GM21528 (cell line): ENCODE measurements around the gene ZDHHC22.
"Not testable (repeated sequence)": the region's sequence is repeated elsewhere in the genome, so short reads cannot be mapped to it uniquely, and the experiment has no call there.

Experiments used
- ATAC-seq: cut with Tn5 transposase; IDR thresholded peaks from one replicate; pipeline ENCODE4 v1.9.1; 2021; ENCODE audit warnings: mild to moderate bottlenecking, moderate library complexity; ENCODE audit not compliant: unreplicated experiment, low FRiP score

Gene ZDHHC22

GRCh38 chr14:77141214-77142004 is at the start of gene ZDHHC22:
Gene ZDHHC22, minus strand, starts transcription at chr14:77141791. Its CDS starts 2,053 bp downstream, at chr14:77139738.
- no peak for ATAC-seq

GRCh38 chr14:77190977-77191376 is 49.4 kb upstream of the ZDHHC22 start:
- ATAC-seq = no peak

GRCh38 chr14:77189479-77189878 is 47.9 kb upstream of the ZDHHC22 start:
- ATAC-seq = no peak

- ATAC-seq = no peak
These were observed 46.0 kb upstream of the ZDHHC22 start for GRCh38 chr14:77187649-77188012.

- no peak for ATAC-seq
These were observed 45.5 kb upstream of the ZDHHC22 start for GRCh38 chr14:77186911-77187648.

- ATAC-seq = no peak
These were observed 43.5 kb upstream of the ZDHHC22 start for GRCh38 chr14:77185093-77185465.

GRCh38 chr14:77184396-77185092 is 43.0 kb upstream of the ZDHHC22 start:
- no peak for ATAC-seq

- no peak for ATAC-seq
These were observed 42.3 kb upstream of the ZDHHC22 start for GRCh38 chr14:77183896-77184295.

GRCh38 chr14:77181603-77182437 is 40.2 kb upstream of the ZDHHC22 start, which contains the start of gene TMEM63C:
Gene TMEM63C, plus strand, starts transcription at chr14:77181798. Its CDS starts 37,016 bp downstream, at chr14:77218814.
- ATAC-seq = peak; percentile 71

- no peak for ATAC-seq
These were observed 39.4 kb upstream of the ZDHHC22 start for GRCh38 chr14:77180726-77181602.

- ATAC-seq = no peak
These were observed 37.1 kb upstream of the ZDHHC22 start for GRCh38 chr14:77178656-77179055.

GRCh38 chr14:77177702-77178101 is 36.1 kb upstream of the ZDHHC22 start:
- ATAC-seq = no peak

GRCh38 chr14:77175843-77176242 is 34.3 kb upstream of the ZDHHC22 start:
- ATAC-seq = no peak

GRCh38 chr14:77173911-77174617 is 32.5 kb upstream of the ZDHHC22 start:
- not testable (repeated sequence) for ATAC-seq

GRCh38 chr14:77172916-77173315 is 31.3 kb upstream of the ZDHHC22 start:
- no peak for ATAC-seq

GRCh38 chr14:77170045-77170444 is 28.5 kb upstream of the ZDHHC22 start:
- no peak for ATAC-seq

GRCh38 chr14:77161011-77161410 is 19.4 kb upstream of the ZDHHC22 start:
- ATAC-seq = no peak

GRCh38 chr14:77158882-77159255 is 17.3 kb upstream of the ZDHHC22 start:
- no peak for ATAC-seq
